M059J (cell line): ENCODE data around the gene GPR26. TPM values are rescaled to one million over a fixed set of nuclear protein-coding genes. Genes with fewer than 3 reads are reported as not detected.

Experiments
- DNase-seq: peaks from one replicate; pipeline ENCODE4 v3.0.0-alpha.2; 2012; ENCODE audit warnings: low read depth
- total RNA-seq: library from RNA; depleted of rRNA; stranded (reverse); fragments of >200 nt; shearing (Covaris generic); gene quantifications from 2 replicates; pipeline ENCODE4 v1.2.3, GENCODE V29; 2014

GPR26 gene
- total RNA-seq, 1 experiment from 2014 or later: not detected

DNA sequence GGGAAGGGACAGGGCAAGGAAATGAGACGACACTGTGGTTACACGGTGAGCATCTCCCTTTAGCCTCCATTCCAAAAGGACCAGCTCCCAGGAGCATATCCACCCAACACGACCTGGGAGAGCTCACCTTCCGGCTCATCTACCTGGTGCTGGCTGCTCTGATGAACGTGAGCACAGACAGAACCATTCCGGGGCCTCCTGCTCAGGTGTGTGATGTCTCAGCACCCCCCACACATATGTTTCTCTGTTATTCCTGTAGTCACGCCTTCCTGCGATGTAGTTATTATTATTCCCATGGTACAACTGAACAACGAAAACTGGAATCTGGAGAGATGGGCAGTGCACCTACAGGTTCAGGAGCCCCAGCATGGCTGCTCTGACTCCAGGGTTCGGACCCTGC lies 20.5 kb upstream of the GPR26 start:
- no peak for DNase-seq

DNA sequence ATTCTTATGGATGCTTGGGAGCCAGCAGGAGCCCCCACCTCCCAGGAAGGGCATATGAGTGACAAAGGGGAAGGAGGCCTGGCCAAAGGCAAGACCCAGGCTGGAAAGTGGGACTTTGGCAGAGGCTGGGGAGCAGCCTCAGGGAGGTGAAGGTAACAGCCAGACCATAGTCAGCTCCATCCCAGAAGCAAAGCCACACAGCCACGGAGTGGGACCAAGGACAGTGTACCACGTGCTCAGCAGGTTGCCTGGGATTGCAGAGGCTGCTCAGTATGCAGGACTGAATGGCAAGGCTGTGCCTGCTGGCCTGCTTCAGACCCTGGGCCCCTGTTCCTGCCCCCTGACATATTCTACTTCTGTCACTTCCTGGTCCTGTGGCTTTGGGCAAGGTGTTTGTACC lies 17.6 kb upstream of the GPR26 start:
- DNase-seq: no peak

DNA sequence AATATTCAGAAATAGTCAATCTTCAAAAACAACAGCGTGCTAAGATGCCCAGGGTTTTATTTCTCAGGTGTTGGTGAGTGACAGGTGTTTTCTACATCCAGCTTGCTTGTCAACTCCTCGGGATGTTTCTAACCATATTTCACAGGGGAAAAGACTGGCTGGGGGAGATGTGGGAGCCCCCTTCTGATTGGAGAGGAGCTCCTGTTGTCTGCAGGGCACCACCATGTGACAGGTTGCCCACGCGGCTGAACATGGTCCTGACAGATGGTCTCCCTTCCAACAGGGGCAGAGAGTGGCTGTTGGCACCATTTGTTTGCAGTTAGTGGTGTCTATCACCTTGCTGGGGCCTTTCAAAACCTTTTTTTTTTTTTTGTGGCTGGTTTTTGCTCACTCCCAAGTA lies 16.5 kb upstream of the GPR26 start:
- DNase-seq: no peak

DNA sequence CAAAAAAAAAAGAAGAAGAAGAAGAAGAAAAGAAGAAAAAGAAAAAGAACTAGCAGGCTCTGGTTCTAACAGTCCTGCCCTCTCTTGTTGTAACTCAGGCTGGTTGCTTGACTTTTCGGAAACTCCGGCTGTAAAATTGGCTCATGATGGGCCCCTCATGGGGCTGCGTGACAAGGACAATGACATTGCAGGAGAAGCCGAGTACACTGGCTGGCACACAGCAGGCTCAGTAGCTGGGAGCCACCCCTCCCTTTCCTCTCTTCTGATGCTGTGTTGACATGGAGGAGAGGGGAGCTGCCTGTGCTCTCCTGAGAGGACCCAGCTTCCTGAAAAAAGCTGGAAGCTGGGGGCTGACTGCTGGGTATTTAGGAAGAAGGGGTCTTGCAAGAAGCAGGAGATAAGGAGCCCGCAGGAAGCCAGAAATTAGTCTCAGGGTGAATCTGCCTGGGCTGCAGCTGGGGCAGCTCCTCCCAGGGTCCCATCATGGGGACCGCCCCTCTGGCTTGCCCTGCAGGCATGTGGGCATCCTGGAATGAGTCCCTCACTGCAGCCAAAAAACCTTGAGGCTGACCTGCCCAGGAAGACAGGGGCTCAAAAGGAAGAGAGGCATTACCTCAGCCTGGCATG lies 14.6 kb upstream of the GPR26 start:
- DNase-seq: no peak

DNA sequence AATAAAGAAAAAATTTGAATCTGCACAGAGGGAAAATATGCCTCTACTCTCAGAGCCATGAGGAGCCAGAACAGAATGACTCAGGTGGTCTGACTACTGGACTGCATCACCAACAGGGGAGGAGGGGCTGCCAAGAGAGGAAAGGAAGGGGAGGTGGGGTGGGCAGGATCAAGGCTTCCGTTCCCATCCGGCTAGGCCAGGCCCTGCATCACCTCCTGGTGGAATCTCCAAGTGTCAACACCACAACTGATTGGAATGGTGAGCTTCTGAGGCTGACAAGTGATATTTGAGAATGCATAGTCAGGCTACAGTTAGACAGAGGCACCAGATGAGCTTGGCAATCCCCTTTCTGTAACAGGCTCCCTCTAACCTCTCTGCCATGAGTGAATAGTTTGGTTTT lies 10.4 kb upstream of the GPR26 start:
- peak; percentile 3 for DNase-seq

DNA sequence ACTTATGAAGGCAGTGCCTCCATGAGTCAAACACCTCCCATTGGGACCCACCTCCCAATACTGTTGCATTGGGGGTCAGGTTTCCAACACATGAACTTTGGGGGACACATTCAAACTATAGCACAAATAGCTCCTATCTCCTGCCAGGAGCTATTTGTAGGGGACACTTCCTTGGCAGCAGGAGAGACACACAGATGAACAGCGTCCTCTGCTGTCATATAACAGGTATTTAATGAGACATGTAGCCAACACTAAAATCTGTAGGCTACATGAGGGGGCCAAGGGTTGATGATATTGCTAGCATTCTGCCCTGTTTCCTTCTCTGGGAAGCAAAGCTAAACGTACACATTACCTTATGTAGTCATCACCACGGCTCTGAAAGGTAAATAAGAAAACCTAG lies 2.6 kb upstream of the GPR26 start:
- DNase-seq: no peak

DNA sequence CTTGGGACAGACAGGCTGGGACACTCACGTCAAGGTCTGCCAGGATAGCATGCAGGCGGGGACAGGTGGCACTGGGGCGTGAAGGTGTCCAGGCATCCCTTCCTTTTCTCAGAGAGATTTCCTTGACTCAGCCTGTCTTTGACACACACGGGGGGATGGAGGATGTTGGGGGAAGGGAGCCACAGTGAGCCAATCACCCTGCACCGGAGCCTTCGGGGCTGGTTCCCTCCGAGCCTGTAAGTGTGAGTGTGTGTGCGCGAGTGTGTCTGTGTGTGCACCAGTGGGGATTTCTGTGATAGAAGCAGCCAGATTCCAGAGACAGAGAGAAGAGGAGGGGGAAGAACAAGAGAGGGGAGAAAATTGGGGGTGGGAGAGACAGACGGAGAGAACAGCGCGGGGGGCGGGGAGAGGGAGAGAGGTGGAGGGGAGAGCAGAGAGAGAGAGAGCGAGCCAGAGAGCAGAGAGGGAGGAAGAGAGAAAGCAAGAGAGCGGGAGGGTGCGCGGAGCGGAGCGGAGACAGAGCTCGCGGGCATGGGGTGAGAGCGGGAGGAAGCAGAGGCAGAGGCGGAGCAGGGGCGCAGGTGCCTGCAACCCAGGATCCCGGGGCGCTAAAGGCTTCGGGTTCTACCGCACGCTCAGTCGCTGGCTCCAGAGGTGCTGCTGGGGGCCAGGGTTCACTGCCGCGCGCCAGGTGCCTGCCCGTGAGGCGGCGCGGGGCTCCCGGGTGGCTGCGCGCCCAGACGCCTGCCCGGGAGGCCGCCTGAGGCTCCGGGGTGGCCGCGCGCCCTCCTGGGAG lies 466 bp upstream of the GPR26 start:
- no peak for DNase-seq

DNA sequence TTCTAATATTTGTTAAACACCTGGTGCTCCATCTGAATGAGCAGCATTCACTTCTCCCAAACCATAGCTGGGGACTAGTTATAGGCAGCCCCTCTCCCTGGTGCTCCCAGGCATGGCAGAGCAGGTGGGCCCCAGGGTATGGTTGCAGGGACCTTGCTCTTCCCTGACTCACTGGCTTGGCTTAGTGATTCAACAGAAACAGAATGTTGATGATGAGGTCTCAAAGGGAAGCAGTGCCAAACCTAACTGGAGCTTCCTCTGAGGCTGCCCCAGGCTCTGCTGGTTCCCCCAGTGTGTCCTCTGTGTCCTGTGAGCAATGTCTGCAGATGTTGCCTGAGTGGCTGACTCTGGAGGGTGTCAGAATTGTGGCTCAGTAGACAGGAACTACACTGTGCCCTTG lies 3.7 kb downstream of the GPR26 start:
- peak; percentile 7 for DNase-seq

DNA sequence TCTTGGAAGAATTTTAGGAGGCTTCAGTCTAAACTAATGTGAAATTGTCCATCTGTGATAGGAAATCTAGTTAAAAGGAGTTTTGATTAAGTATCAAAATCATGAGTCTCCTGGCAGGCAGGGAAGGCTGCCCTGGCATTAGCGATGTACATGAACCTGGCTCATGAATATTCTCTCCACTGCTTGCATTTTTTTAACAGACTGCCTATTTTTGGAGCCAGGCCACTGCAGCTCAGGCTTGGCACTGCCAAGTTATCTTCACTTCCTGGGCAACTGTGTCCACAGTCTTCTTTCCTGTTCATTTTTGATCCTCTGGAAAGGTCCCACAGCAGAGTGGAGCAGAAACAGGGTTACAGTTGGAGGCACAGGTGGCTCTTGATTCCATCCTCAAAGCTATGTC lies 7.0 kb downstream of the GPR26 start:
- no peak for DNase-seq

DNA sequence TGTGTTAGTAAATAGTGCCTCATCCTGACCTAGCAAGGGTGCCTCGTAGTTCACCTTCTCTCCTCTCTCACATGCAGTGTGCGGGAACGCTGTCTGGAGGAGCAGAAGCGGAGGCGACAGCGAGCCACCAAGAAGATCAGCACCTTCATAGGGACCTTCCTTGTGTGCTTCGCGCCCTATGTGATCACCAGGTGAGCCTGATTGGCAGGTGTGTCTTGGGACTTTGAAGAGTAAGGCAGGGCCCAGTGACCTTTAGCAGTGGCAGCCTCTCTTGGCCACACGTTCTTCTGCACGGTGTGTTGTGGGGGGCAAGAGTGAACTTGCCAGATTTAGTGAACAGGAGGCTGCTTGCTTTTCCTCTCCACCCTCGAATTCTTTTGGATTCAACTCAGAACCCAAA lies 8.6 kb downstream of the GPR26 start:
- no peak for DNase-seq

DNA sequence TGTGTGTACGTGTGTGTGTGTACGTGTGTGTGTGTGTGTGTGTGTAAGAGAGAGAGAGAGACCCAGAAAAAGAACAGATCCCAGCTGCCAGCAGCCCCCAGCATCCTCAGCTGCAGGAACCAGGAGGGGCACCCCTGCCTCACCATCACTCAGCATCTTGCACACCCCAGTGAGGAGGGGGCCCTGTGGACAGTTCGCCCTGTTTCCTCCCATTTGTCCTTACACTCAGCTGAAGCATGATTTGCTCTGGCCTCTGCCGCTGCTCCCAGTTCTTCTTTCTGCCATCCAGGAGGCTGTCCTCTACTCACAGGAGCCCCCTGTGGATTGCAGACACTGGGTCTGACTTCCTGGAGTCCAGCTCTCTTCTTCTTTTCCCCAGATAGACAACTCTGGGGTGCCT lies 9.7 kb downstream of the GPR26 start:
- DNase-seq: no peak

DNA sequence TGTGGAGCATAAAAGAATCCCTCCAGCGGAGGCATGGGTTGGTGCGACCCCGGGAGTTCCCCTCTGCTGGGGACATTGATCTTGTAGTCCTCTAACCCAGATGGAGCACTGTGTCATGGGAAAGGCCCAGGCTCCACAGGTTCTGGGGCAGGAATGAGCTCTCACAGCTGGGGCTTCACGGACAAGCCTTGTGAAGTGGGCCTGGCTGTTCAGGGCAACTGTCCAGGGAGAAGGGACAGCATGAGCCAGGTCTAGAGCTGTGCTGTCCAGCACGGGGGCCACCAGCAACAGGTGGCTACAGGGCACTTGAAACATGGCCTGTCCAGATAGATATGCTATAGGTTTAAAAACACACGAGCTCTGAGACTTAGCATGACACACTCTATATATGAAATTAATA lies 11.4 kb downstream of the GPR26 start:
- DNase-seq: no peak

DNA sequence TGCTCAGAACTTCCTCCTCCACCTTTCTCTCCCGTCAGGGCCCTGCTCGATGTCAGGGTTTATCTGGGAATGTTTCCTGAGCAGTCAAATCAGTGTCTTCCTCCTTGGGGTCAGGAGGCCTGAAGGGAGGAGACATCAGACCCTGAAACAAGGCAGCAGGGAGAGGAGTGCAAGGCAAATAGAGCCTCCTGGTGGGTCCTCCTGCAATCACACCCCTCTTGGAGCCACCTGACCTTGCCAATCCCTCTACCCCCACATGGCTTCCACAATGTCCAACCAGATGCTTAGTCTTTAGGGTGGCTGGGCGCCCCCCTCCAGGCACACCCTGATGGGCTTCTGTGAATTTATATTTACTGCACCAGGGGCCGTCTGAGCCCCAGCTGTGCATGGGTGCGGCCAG lies 12.2 kb downstream of the GPR26 start:
- no peak for DNase-seq

DNA sequence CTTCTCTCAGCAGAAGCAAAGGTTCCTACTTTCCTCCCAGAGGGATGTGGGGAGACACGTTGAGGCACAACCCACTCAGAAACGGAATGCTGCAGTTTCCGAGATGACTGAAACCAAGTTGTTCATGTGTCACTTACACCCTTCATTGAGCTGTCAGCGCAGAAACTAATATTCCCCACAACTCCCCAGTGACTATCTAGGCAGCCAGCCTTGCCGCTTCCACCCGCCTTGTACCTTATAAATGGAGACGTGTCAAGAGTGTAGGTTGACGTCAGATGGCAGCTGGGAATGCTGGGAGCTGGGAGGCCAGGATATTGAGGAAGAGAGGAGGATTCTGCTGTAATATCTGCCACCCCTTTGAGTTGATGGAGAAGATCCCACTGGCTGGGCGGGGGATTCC lies 15.1 kb downstream of the GPR26 start:
- DNase-seq: no peak

DNA sequence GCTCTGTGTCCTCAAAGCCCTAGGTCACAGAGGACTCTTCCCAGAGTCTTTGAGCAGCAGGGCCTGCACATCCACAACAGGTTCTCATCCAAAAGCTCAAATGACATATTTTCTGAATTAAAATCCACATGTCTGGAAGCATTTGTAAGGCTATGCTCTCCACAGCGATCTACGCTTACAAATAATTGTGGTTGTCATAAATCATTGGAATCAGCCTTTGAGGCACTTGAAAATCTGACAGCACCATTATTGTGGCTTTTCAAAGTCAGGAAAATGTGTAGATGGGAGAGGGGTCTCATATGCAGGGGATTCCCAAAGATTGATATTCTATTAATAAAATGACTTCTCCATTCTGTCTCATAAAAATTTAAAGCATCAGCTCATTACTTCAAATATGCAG lies 16.3 kb downstream of the GPR26 start:
- DNase-seq: no peak

DNA sequence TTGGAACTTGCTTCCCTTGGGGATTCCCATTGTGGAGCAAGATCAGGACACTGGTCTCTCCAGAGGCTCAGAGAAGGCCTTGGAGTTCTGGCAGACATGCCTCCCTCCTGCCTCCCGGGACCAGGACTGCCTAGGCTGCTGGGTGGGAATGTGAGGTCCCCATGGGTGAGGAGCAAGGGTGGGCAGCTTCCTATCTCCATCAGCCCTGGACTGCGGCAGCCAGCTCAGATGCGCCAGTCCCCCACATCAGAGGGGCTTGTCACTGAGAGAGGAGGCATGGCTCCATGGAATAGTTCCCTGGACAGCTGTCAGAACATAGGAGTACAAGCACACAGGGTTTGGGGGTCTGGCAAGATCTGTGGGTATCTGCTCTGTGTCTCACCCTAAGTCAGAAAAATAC lies 17.3 kb downstream of the GPR26 start:
- no peak for DNase-seq

DNA sequence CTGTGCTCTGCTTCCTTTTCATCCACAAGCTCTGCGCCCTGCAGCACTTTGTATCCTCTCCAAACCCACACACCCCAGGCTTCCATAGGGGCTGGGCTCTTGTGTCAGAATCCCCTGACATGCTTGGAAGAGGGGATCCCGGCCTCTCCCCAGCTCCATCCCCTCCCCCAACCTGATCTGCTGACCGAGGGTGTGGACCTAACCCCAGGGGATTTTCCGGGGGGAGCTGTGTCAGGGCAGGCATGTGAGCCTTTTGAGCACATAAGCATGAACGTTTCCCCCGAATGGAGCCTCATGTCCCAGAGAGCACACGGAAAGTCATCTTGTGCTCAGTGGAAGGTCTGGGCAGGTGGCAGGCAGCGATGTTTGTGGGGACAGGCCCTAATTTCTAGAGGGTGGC lies 17.7 kb downstream of the GPR26 start:
- DNase-seq: no peak

DNA sequence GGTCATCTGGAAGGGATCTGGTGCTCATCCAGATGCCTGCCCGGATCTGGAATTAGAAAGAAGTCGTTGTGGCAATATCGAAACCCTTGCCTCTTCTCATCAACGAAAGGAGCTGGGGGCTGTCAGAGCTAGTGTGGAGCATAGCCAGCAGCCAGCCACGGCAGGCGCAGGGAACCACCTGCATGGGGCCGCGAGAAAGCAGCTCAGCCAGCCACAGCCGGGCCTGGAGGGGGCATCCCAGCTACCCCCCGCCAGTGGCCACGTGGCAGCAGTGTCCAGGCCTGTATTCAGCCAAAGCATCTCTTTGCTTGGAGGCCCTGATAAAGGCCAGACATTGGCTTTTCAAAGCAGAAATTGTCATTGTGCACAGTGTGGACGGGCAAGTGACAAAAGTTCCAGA lies 19.1 kb downstream of the GPR26 start:
- no peak for DNase-seq

DNA sequence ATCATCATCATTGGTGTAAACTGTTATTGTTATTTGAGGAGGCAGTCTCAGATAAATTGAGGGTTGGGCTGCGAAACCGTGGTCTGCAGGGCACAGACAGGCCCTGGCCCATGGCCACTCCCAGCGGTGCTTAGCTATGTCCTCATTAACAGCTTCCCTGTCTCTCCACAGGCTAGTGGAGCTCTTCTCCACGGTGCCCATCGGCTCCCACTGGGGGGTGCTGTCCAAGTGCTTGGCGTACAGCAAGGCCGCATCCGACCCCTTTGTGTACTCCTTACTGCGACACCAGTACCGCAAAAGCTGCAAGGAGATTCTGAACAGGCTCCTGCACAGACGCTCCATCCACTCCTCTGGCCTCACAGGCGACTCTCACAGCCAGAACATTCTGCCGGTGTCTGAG lies 21.6 kb downstream of the GPR26 start:
- no peak for DNase-seq

DNA sequence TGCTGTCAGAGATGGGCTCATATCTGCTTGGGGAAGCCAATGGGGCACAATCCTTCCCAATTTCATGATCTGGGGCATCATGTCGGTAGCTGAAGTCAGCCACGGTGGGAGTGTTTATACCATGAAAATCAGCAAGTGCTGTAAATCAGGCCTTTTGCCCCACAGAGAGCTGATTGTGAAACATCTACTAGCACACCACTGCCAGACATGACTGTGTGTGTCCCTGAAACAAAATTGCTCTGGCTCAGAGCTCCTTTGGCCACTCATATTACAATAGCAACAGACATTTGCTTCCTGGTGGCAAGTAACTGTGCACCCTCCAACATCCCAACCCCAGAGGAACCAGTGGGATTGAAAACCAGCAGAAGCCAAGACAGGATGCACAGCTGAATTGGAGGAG lies 23.7 kb downstream of the GPR26 start:
- no peak for DNase-seq

DNA sequence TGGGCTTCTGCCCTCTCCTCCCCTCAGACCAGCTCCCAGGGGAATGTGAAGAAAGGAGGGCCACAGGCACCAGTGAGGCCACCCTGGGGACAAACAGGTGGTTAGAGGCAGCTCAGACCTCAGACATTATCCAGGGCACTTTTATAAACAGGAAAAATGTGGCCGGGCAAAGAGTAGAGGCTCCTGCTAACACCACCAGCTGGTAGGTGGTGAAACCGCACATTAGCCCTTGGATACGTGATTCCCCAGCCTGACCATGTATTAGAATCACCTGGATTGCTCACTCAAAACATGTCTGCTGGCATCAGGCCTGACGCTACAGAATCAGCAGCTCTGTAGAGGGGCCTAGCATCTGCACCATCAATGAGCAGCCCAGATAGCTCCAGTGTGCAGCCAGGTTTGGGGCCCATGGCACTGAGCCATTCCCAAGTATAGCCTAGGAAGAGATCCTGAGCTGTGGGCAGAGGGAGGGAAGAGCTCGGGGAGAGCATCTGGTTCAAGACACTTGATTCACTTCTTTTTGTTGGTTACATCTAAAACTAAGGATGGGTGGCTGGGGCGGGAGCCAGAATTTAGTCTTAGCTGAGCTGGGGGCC lies 37.1 kb downstream of the GPR26 start:
- DNase-seq: no peak

DNA sequence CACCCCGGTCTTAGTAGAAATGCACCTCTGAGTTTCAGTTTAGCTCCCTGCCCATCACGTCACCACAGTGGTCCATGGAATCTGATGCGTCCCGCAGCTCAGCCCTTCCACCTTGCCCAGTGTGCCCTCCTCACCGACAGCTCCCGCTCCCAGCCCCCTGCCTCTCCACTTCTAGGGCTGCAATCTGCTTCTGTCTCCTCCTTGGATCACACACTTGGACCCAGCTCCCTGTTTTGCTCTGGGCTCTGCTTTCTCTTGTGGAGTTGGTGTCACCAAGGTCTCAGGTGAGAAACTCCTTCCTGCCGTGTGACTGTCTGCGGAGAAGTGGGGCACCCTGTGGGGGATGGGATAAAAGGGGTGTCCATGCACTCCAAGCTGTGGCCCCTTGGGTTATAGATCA lies 37.9 kb downstream of the GPR26 start:
- DNase-seq: no peak

DNA sequence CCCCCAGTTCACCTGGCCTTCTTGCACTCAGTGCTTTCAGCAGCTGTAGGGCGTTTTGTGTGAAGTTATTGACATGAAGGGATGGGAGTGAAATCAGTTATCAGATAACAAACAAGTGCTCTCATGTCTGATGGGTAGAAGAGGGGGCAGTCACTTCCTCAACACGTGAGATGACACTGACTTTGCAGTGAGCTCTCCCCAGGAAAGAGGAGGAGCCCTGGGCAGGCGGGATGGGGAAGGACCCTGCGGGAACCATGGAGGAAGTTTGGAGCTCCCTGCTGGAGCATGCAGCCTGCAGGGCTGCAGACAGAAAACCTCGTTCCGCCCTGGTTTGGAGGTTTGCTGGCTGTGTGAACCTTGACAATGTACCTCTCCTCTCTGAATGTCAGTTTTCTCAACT lies 38.7 kb downstream of the GPR26 start:
- DNase-seq: no peak

DNA sequence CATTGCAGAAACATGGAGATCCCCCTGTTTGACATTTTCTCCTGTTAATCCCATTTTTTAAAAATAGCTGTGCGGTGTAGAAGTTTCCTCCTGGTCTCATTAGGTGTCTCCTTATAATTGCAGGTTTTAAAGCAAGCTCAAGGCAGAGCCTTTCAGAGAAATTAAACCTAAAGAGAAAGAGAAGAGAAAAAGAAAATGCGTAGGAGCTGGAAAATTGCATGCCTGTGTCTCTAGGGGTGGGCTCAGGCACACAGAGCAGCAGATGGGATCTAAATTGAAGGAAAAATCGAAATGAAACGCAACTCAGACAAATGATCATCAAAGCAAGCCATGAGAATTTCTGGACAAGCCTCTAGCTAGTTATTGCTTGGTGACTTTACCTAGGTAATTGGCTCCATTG lies 40.1 kb downstream of the GPR26 start:
- DNase-seq: no peak
